Mononuclear cell (primary cell): Measurements from ENCODE around the gene TBX3. TPM values are rescaled to one million over a fixed set of nuclear protein-coding genes. Genes with fewer than 3 reads are reported as not detected.
"Not testable (repeated sequence)": the region's sequence is repeated elsewhere in the genome, so short reads cannot be mapped to it uniquely, and the experiment has no call there.

Source experiments
- H3K27me3 ChIP-seq: 2 replicates; pipeline ENCODE4 v1.6.0; 2011; ENCODE audit warnings: low read length, control low read depth; ENCODE audit not compliant: insufficient read depth
- H3K4me1 ChIP-seq: 2 replicates; pipeline ENCODE4 v1.5.1; 2011; ENCODE audit warnings: mild to moderate bottlenecking, low read length, control low read depth; ENCODE audit not compliant: insufficient read depth
- H3K4me3 ChIP-seq: 2 replicates; pipeline ENCODE4 v1.5.1; 2011; ENCODE audit warnings: mild to moderate bottlenecking, low read length, moderate library complexity
- H3K9me3 ChIP-seq: 2 replicates; pipeline ENCODE4 v1.5.1; 2011; ENCODE audit warnings: low read depth, mild to moderate bottlenecking, control low read depth, low read length
- total RNA-seq: library from RNA; depleted of rRNA; stranded (reverse); fragments of >200 nt; gene quantifications from one replicate; pipeline ENCODE4 v1.2.3, GENCODE V29; 2012

The TBX3 gene
- total RNA-seq = 0.10 TPM

- Histone ChIP-seq H3K27me3 (peaks cover 97% of the 10 kb centered on the region), H3K4me3 (no peak within 1 kb of the TSS), H3K4me1 (peaks cover 11% of the 10 kb centered on the region), H3K9me3 (no peaks in the 10 kb centered on the region)
Measured at GRCh38 chr12:114684098-114684869, at the start of gene TBX3. TSS of gene TBX3 (minus strand) at chr12:114684175. CDS start at chr12:114683200, 975 bp downstream.

GRCh38 chr12:114732426-114733030 is 48.6 kb upstream of the TBX3 start:
- Histone ChIP-seq H3K27me3 (peaks cover 39% of the 10 kb centered on the region), H3K9me3 (no peaks in the 10 kb centered on the region), H3K4me3 (no peak overlapping the region), H3K4me1 (no peaks in the 10 kb centered on the region)

GRCh38 chr12:114729731-114730130 is 45.8 kb upstream of the TBX3 start:
- Histone ChIP-seq H3K4me3 (no peak overlapping the region), H3K4me1 (no peaks in the 10 kb centered on the region), H3K9me3 (no peaks in the 10 kb centered on the region), H3K27me3 (peaks cover 14% of the 10 kb centered on the region)

- no peak overlapping the region for H3K4me3 ChIP-seq
- H3K9me3 ChIP-seq = no peaks in the 10 kb centered on the region
- no peaks in the 10 kb centered on the region for H3K27me3 ChIP-seq
- H3K4me1 ChIP-seq = no peaks in the 10 kb centered on the region
Measured at GRCh38 chr12:114726092-114726710, 42.2 kb upstream of the TBX3 start.

GRCh38 chr12:114722176-114722575 is 38.2 kb upstream of the TBX3 start:
- not testable (repeated sequence) for H3K27me3 ChIP-seq, H3K9me3 ChIP-seq, H3K4me1 ChIP-seq, H3K4me3 ChIP-seq

- Histone ChIP-seq H3K4me1 (no peaks in the 10 kb centered on the region), H3K4me3 (no peak overlapping the region), H3K9me3 (no peaks in the 10 kb centered on the region), H3K27me3 (no peaks in the 10 kb centered on the region)
Measured at GRCh38 chr12:114721266-114721665, 37.3 kb upstream of the TBX3 start.

- H3K4me3 ChIP-seq = no peak overlapping the region
- H3K27me3 ChIP-seq = peaks cover 6% of the 10 kb centered on the region
- H3K9me3 ChIP-seq = no peaks in the 10 kb centered on the region
- no peaks in the 10 kb centered on the region for H3K4me1 ChIP-seq
Measured at GRCh38 chr12:114713466-114714215, 29.7 kb upstream of the TBX3 start.

- no peaks in the 10 kb centered on the region for H3K4me1 ChIP-seq
- peaks cover 6% of the 10 kb centered on the region for H3K27me3 ChIP-seq
- H3K9me3 ChIP-seq = no peaks in the 10 kb centered on the region
- H3K4me3 ChIP-seq = no peak overlapping the region
Measured at GRCh38 chr12:114711689-114712152, 27.7 kb upstream of the TBX3 start.

- Histone ChIP-seq H3K4me3 (no peak overlapping the region), H3K4me1 (no peaks in the 10 kb centered on the region), H3K9me3 (no peaks in the 10 kb centered on the region), H3K27me3 (peaks cover 6% of the 10 kb centered on the region)
Measured at GRCh38 chr12:114710151-114710550, 26.2 kb upstream of the TBX3 start.

- no peaks in the 10 kb centered on the region for H3K4me1 ChIP-seq
- H3K27me3 ChIP-seq = peaks cover 7% of the 10 kb centered on the region
- no peak overlapping the region for H3K4me3 ChIP-seq
- H3K9me3 ChIP-seq = no peaks in the 10 kb centered on the region
Measured at GRCh38 chr12:114709112-114709511, 25.1 kb upstream of the TBX3 start.

- not testable (repeated sequence) for H3K4me1 ChIP-seq, H3K4me3 ChIP-seq, H3K9me3 ChIP-seq
- H3K27me3 ChIP-seq = peaks cover 12% of the 10 kb centered on the region
Measured at GRCh38 chr12:114708598-114708997, 24.6 kb upstream of the TBX3 start.

- no peaks in the 10 kb centered on the region for H3K9me3 ChIP-seq
- peaks cover 43% of the 10 kb centered on the region for H3K27me3 ChIP-seq
- no peak overlapping the region for H3K4me3 ChIP-seq
- no peaks in the 10 kb centered on the region for H3K4me1 ChIP-seq
Measured at GRCh38 chr12:114704096-114704495, 20.1 kb upstream of the TBX3 start.

- Histone ChIP-seq H3K4me1 (no peaks in the 10 kb centered on the region), H3K4me3 (no peak overlapping the region), H3K9me3 (no peaks in the 10 kb centered on the region), H3K27me3 (peaks cover 53% of the 10 kb centered on the region)
Measured at GRCh38 chr12:114703060-114703493, 19.1 kb upstream of the TBX3 start.

- Histone ChIP-seq H3K9me3 (no peaks in the 10 kb centered on the region), H3K4me1 (no peaks in the 10 kb centered on the region), H3K27me3 (peaks cover 59% of the 10 kb centered on the region), H3K4me3 (no peak overlapping the region)
Measured at GRCh38 chr12:114702462-114702861, 18.5 kb upstream of the TBX3 start.

GRCh38 chr12:114701553-114701952 is 17.6 kb upstream of the TBX3 start:
- Histone ChIP-seq H3K9me3 (no peaks in the 10 kb centered on the region), H3K27me3 (peaks cover 68% of the 10 kb centered on the region), H3K4me1 (no peaks in the 10 kb centered on the region), H3K4me3 (no peak overlapping the region)
